ENCODE results near the gene RNASE12. TPM values are rescaled to one million over a fixed set of nuclear protein-coding genes. Genes with fewer than 3 reads are reported as not detected.

Gene RNASE12
- total RNA-seq, 1 donor from 2014 or later, result not detected

- Mint-ChIP-seq H3K36me3 (ENCODE audit: low read depth, unreplicated experiment) (no peaks in the 10 kb centered on the region), H3K9me3 (ENCODE audit: unreplicated experiment) (no peaks in the 10 kb centered on the region), H3K27ac (ENCODE audit: unreplicated experiment) (no peak overlapping the region), H3K4me3 (ENCODE audit: unreplicated experiment) (no peak overlapping the region), H3K27me3 (ENCODE audit: unreplicated experiment) (no peaks in the 10 kb centered on the region), H3K4me1 (ENCODE audit: unreplicated experiment) (peaks cover 6% of the 10 kb centered on the region)
- no peak for TF ChIP-seq CTCF (IDR thresholded peaks at IDR 0.05; ENCODE audit: unreplicated experiment)
- no peak for DNase-seq (ENCODE audit: low spot score)
These were observed 38.2 kb downstream of the RNASE12 start for GRCh38 chr14:20553024-20553423.

- no peak for TF ChIP-seq CTCF (IDR thresholded peaks at IDR 0.05; ENCODE audit: unreplicated experiment)
- no peak for DNase-seq (ENCODE audit: low spot score)
- no peak overlapping the region for H3K27ac Mint-ChIP-seq (ENCODE audit: unreplicated experiment)
- peaks cover 2% of the 10 kb centered on the region for H3K4me1 Mint-ChIP-seq (ENCODE audit: unreplicated experiment)
- no peaks in the 10 kb centered on the region for H3K36me3 Mint-ChIP-seq (ENCODE audit: low read depth, unreplicated experiment)
- H3K9me3 Mint-ChIP-seq (ENCODE audit: unreplicated experiment), result no peaks in the 10 kb centered on the region
- no peak overlapping the region for H3K4me3 Mint-ChIP-seq (ENCODE audit: unreplicated experiment)
- no peaks in the 10 kb centered on the region for H3K27me3 Mint-ChIP-seq (ENCODE audit: unreplicated experiment)
These were observed 39.6 kb downstream of the RNASE12 start for GRCh38 chr14:20551606-20552005.

- Mint-ChIP-seq H3K27ac (ENCODE audit: unreplicated experiment) (no peak overlapping the region), H3K4me3 (ENCODE audit: unreplicated experiment) (no peak overlapping the region), H3K27me3 (ENCODE audit: unreplicated experiment) (no peaks in the 10 kb centered on the region), H3K4me1 (ENCODE audit: unreplicated experiment) (peaks cover 2% of the 10 kb centered on the region), H3K36me3 (ENCODE audit: low read depth, unreplicated experiment) (no peaks in the 10 kb centered on the region), H3K9me3 (ENCODE audit: unreplicated experiment) (no peaks in the 10 kb centered on the region)
- TF ChIP-seq CTCF (IDR thresholded peaks at IDR 0.05; ENCODE audit: unreplicated experiment), result no peak
- no peak for DNase-seq (ENCODE audit: low spot score)
These were observed 40.2 kb downstream of the RNASE12 start for GRCh38 chr14:20550926-20551325.

- Mint-ChIP-seq H3K4me3 (ENCODE audit: unreplicated experiment) (no peak overlapping the region), H3K27me3 (ENCODE audit: unreplicated experiment) (no peaks in the 10 kb centered on the region), H3K9me3 (ENCODE audit: unreplicated experiment) (no peaks in the 10 kb centered on the region), H3K36me3 (ENCODE audit: low read depth, unreplicated experiment) (no peaks in the 10 kb centered on the region), H3K27ac (ENCODE audit: unreplicated experiment) (no peak overlapping the region), H3K4me1 (ENCODE audit: unreplicated experiment) (no peaks in the 10 kb centered on the region)
- no peak for TF ChIP-seq CTCF (IDR thresholded peaks at IDR 0.05; ENCODE audit: unreplicated experiment)
- DNase-seq (ENCODE audit: low spot score), result no peak
These were observed 42.6 kb downstream of the RNASE12 start for GRCh38 chr14:20548414-20549158.

GRCh38 chr14:20546877-20547276 lies 44.3 kb downstream of the RNASE12 start:
- Mint-ChIP-seq H3K4me3 (ENCODE audit: unreplicated experiment) (no peak overlapping the region), H3K36me3 (ENCODE audit: low read depth, unreplicated experiment) (no peaks in the 10 kb centered on the region), H3K27ac (ENCODE audit: unreplicated experiment) (no peak overlapping the region), H3K4me1 (ENCODE audit: unreplicated experiment) (no peaks in the 10 kb centered on the region), H3K9me3 (ENCODE audit: unreplicated experiment) (no peaks in the 10 kb centered on the region), H3K27me3 (ENCODE audit: unreplicated experiment) (no peaks in the 10 kb centered on the region)
- no peak for DNase-seq (ENCODE audit: low spot score)
- TF ChIP-seq CTCF (IDR thresholded peaks at IDR 0.05; ENCODE audit: unreplicated experiment), result no peak

Measured in endothelial cell (in vitro differentiated cells).